Body of pancreas (tissue), 4 donors: ENCODE measurements around the gene ILRUN. TPM values are rescaled to one million over a fixed set of nuclear protein-coding genes. Genes with fewer than 3 reads are reported as not detected.
"Not testable (repeated sequence)": the region's sequence is repeated elsewhere in the genome, so short reads cannot be mapped to it uniquely, and the experiment has no call there.

ENCODE experiments used
- ATAC-seq: fragments of 150-250 bp; one replicate; pipeline ENCODE4 v1.9.1; 2016
- DNase-seq, 4 donors: peaks; one replicate each; pipeline ENCODE4 v3.0.0-alpha.2; 2019
- H3K27ac ChIP-seq, 4 donors: fragments of 200-600 bp; sonication (generic); 1 replicate in 3 of 4; 2 replicates in 1 of 4; pipeline versions ENCODE4 v1.5.1 to v1.6.1; 2016 to 2019; ENCODE audit warnings: mild to moderate bottlenecking in 1 of 4, mixed read lengths in 1 of 4, moderate library complexity in 1 of 4
- H3K27me3 ChIP-seq, 2 donors: fragments of 200-600 bp; sonication (generic); one replicate each; pipeline ENCODE4 v1.6.0; 2016; ENCODE audit warnings: mild to moderate bottlenecking in 1 of 2
- H3K36me3 ChIP-seq, 2 donors: fragments of 200-600 bp; sonication (generic); replicated peaks in 1 of 2; 2 replicates each; pipeline ENCODE4 v1.5.1; 2016; ENCODE audit warnings: low read depth in 2 of 2; ENCODE audit not compliant: insufficient read depth in 1 of 2
- H3K4me1 ChIP-seq: fragments of 200-600 bp; sonication (generic); one replicate; pipeline ENCODE4 v1.6.0; 2016
- H3K4me3 ChIP-seq, 2 donors: fragments of 200-600 bp; sonication (generic); 1 replicate in 1 of 2; 2 replicates in 1 of 2; pipeline ENCODE4 v1.5.1; 2016 to 2019
- H3K9me3 ChIP-seq, 3 donors: fragments of 200-600 bp; sonication (generic); 1 replicate in 2 of 3; 2 replicates in 1 of 3; pipeline ENCODE4 v1.5.1; 2016
- CTCF ChIP-seq, 7 experiments: fragments of 450-650 bp in 4 of 7; fragments of 200-600 bp in 3 of 7; sonication (generic) in 3 of 7; IDR thresholded peaks; one replicate each; pipeline ENCODE4 v1.5.1; 2016 to 2019; ENCODE audit warnings: antibody characterized with exemption in 7 of 7
- POLR2A ChIP-seq, 3 donors: fragments of 450-650 bp; IDR thresholded peaks; one replicate each; pipeline ENCODE4 v1.6.1; 2016; ENCODE audit warnings: antibody characterized with exemption in 3 of 3, mild to moderate bottlenecking in 2 of 3
- WGBS, 2 donors: methylation state at CpG; one replicate each; pipeline ENCODE4 v1.1.5; 2017; 5-methylcytosine and 5-hydroxymethylcytosine counted together
- intact Hi-C: fragments of 100-400 bp; cut with DNase I; formaldehyde crosslinking; loops from one replicate; pipeline ENCODE4 v1.15.1; 2023
- total RNA-seq, 2 donors: library from RNA; depleted of rRNA; stranded (reverse); fragments of >200 nt; gene quantifications; one replicate each; pipeline ENCODE4 v1.1.0, GENCODE V29; 2016

Gene ILRUN
- total RNA-seq, 2 donors from 2014 or later = 24.6 to 32.6 TPM

GRCh38 chr6:34714663-34715062 lies 18.1 kb upstream of the ILRUN start:
- Histone ChIP-seq H3K27ac (no peak overlapping the region), H3K4me1 (peaks cover 7% of the 10 kb centered on the region), H3K4me3 (no peak overlapping the region), H3K9me3 (no peaks in the 10 kb centered on the region), H3K27me3 (no peaks in the 10 kb centered on the region), H3K36me3 (no peaks in the 10 kb centered on the region)
- TF ChIP-seq POLR2A (IDR thresholded peaks at IDR 0.05) = no peak
- TF ChIP-seq CTCF (IDR thresholded peaks at IDR 0.05) = no peak
- no peak for DNase-seq
- no peak for ATAC-seq
- intact Hi-C loops = no loop called here
- WGBS, 2 donors = 79 to 91% methylated on average over 4 of the region's 4 CpGs

- ATAC-seq, DNase-seq, H3K36me3 ChIP-seq, H3K4me3 ChIP-seq, intact Hi-C loops, H3K27me3 ChIP-seq, H3K9me3 ChIP-seq, H3K27ac ChIP-seq: not testable (repeated sequence)
- WGBS, 2 donors = 93% methylated on average over 7 of the region's 7 CpGs
- H3K4me1 ChIP-seq = peaks cover 18% of the 10 kb centered on the region
Measured at GRCh38 chr6:34712881-34713280, 16.3 kb upstream of the ILRUN start.

- DNase-seq = peak; percentile 90 to 95 (median 94)
- no peak overlapping the region for H3K4me3 ChIP-seq
- no peaks in the 10 kb centered on the region for H3K27me3 ChIP-seq
- peak overlapping the region in 3 of 4 donors; percentile 32 to 83 (median 77) for H3K27ac ChIP-seq
- peak; percentile 98 for ATAC-seq
- H3K36me3 ChIP-seq = no peaks in the 10 kb centered on the region
- TF ChIP-seq POLR2A (IDR thresholded peaks at IDR 0.05) (no peak), CTCF (IDR thresholded peaks at IDR 0.05) (no peak)
- 7 to 11% methylated on average over 5 of the region's 5 CpGs for WGBS, 2 donors
- peaks cover 34% of the 10 kb centered on the region for H3K4me1 ChIP-seq
- H3K9me3 ChIP-seq = no peaks in the 10 kb centered on the region
- intact Hi-C loops = no loop called here
Measured at GRCh38 chr6:34709386-34709785, 12.8 kb upstream of the ILRUN start.

- ATAC-seq (no peak), DNase-seq (no peak)
- Histone ChIP-seq H3K27me3 (no peaks in the 10 kb centered on the region), H3K4me1 (peaks cover 33% of the 10 kb centered on the region), H3K36me3 (no peaks in the 10 kb centered on the region), H3K4me3 (no peak overlapping the region), H3K9me3 (no peaks in the 10 kb centered on the region), H3K27ac (peak overlapping the region in 2 of 4 donors; percentile 3 to 44)
- WGBS, 2 donors = 34 to 41% methylated on average over 3 of the region's 3 CpGs
- TF ChIP-seq POLR2A (IDR thresholded peaks at IDR 0.05) (no peak), CTCF (IDR thresholded peaks at IDR 0.05) (no peak)
- intact Hi-C loops = no loop called here
Measured at GRCh38 chr6:34705241-34705640, 8.7 kb upstream of the ILRUN start.

- Histone ChIP-seq H3K4me3 (no peak overlapping the region), H3K4me1 (peaks cover 16% of the 10 kb centered on the region), H3K9me3 (no peaks in the 10 kb centered on the region), H3K36me3 (no peaks in the 10 kb centered on the region), H3K27ac (no peak overlapping the region), H3K27me3 (no peaks in the 10 kb centered on the region)
- TF ChIP-seq POLR2A (IDR thresholded peaks at IDR 0.05) (no peak), CTCF (IDR thresholded peaks at IDR 0.05) (no peak)
- intact Hi-C loops = no loop called here
- 90 to 93% methylated on average over 9 of the region's 9 CpGs for WGBS, 2 donors
- DNase-seq (no peak), ATAC-seq (no peak)
Measured at GRCh38 chr6:34701199-34701598, 4.6 kb upstream of the ILRUN start.
